ENCODE results near the gene NQO2.

GRCh38 chr6:3007571-3007970 lies 7.9 kb downstream of the NQO2 start:
- TF ChIP-seq NFRKB (IDR thresholded peaks at IDR 0.05) (no peak), NR3C1 (CRISPR knock-in tag; IDR thresholded peaks at IDR 0.05) (no peak), TCF7 (IDR thresholded peaks at IDR 0.05; ENCODE audit: low read depth) (no peak), CTCF (CRISPR knock-in tag; IDR thresholded peaks at IDR 0.05) (no peak), ZNF432 (CRISPR knock-in tag; IDR thresholded peaks at IDR 0.05; ENCODE audit: borderline replicate concordance) (no peak), ZNF512 (CRISPR knock-in tag; IDR thresholded peaks at IDR 0.05) (no peak), CREM (IDR thresholded peaks at IDR 0.05) (no peak), CREM (CRISPR knock-in tag; IDR thresholded peaks at IDR 0.05) (no peak), BCLAF1 (IDR thresholded peaks at IDR 0.05) (no peak), ZNF644 (CRISPR knock-in tag; IDR thresholded peaks at IDR 0.05; ENCODE audit: low read depth) (no peak), KMT2B (CRISPR knock-in tag; IDR thresholded peaks at IDR 0.05) (no peak), ELF1 (CRISPR knock-in tag; IDR thresholded peaks at IDR 0.05) (no peak)
